NK-92 (cell line): ENCODE measurements around the gene CTBP2.

Source experiments
- DNase-seq: peaks from one replicate; lab custom pipeline; 2025; ENCODE audit not compliant: unreplicated experiment; lab: John Stamatoyannopoulos, UW

CTBP2 gene

GRCh38 chr10:124984376-124984775 is 176.0 kb downstream of the CTBP2 start:
- no peak for DNase-seq

- no peak for DNase-seq
Observed at GRCh38 chr10:124983321-124983720, 177.0 kb downstream of the CTBP2 start.

- no peak for DNase-seq
Observed at GRCh38 chr10:124978376-124978725, 182.0 kb downstream of the CTBP2 start.

DNA sequence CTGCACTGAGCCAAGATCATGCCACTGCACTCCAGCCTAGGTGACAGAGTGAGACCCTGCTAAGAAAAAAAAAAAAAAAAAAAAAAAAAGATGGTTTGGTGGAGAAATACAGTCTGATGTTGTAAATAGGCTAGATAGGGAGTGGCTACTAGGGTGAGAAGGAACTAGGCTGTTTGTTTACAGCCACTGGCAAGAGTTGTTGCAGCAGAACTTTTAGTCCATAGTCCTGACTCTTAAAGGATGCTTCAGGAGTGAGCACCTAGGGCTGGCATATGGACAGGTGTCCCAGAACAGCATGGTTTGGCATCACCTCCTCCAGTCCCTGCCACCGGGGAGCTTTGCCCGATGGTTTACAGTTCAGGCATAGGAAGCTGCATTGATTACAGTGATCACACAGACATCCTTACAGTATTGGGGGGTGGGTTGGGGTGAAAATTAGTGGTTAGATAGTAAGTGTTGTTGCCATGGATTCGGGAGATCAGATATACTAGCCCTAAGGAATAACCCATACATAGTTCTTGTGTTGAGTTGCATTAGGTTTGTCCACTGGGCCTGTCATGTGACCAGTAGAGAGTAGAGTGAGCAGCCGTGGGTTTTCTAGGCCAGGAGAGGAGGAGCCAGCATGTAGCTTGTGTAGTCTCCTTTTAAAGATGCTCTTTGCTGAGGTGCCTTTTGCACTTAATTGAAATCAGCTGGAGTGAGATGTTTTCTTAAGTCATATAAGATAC is 182.6 kb downstream of the CTBP2 start:
- DNase-seq, result no peak

- DNase-seq, result no peak
Observed at GRCh38 chr10:124977161-124977560, 183.2 kb downstream of the CTBP2 start.

- no peak for DNase-seq
Observed at GRCh38 chr10:124975977-124976514, 184.3 kb downstream of the CTBP2 start.

- no peak for DNase-seq
Observed at GRCh38 chr10:124974131-124974530, 186.2 kb downstream of the CTBP2 start.

DNA sequence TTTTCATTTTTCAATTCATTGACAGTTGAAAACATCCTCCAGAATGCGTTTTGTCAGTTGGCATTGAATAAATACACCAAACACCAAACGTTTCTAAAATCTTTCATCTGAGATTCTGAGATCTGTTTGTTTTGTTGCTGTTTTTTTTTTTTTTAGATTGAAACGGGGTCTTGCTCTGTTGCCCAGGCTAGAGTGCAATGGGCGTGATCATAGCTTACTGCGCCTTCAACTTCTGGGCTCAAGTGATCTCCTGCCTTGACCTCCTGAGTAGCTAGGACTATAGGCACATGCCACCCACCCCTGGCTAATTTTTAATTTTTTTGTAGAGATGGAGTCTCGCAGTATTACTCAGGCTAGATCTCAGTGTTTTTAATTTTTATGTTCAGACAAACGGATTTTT is 187.7 kb downstream of the CTBP2 start:
- no peak for DNase-seq

- DNase-seq, result no peak
Observed at GRCh38 chr10:124971276-124971675, 189.1 kb downstream of the CTBP2 start.

- no peak for DNase-seq
Observed at GRCh38 chr10:124967255-124967654, 193.1 kb downstream of the CTBP2 start.

DNA sequence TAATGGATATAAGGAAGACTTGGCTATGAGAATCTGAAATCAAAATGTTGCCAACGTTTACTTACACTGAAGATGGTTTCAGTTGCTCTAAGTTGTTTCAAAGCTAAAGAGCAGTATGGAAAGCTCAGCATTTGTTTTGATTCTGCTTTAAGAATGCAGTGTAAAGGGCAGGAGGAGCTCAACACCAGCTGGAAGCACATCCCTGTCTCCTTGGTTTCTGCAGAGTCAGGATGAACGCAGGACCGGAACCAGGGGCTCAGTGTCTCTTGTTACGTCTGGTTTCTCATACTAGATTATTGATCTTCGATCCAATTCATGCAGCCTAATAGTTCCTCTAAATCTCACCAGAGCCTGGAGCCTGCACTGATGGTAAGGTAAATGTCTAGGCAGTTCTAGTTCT is 194.4 kb downstream of the CTBP2 start:
- DNase-seq, result no peak

- no peak for DNase-seq
Observed at GRCh38 chr10:124963866-124964720, 196.3 kb downstream of the CTBP2 start.

- no peak for DNase-seq
Observed at GRCh38 chr10:124962421-124962820, 197.9 kb downstream of the CTBP2 start.

DNA sequence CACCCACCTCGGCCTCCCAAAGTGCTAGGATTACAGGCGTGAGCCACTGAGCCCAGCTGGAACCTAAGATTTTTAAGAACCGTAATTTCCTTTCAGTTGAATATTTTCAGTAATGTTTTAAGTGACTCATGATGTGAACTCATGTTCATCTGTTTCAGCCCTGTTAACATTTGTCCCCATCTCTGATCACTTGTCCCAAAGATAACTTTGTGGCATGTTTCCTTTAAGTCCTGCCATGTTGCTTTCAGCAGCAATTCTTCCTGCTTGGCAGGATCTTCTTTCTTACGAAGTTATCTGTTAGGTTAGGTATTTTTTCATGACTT is 199.2 kb downstream of the CTBP2 start:
- DNase-seq, result no peak

- DNase-seq, result no peak
Observed at GRCh38 chr10:124959564-124959963, 200.8 kb downstream of the CTBP2 start.

DNA sequence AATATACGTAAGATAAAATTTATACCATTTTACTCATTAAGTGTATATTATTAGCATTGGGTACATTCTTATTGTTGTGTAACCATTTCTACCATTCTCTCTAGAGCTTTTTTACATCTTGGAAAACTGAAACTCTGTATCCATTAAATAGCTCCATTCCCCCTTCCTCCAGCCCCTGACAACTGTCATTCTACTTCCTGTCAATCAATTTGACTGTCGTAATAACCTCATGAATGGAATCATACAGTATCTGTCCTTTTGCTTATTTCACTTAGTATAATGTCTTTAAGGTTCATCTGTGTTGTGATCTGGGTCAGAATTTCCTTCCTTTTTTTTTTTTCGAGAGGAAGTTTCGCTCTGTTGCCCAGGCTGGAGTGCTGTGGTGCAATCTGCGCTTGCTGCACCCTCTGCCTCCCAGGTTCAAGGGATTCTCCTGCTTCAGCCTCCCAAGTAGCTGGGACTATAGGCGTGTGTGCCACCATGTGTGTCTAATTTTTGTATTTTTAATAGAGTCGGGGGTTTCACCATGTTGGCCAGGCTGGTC is 202.9 kb downstream of the CTBP2 start:
- no peak for DNase-seq

- DNase-seq, result no peak
Observed at GRCh38 chr10:124956764-124957163, 203.6 kb downstream of the CTBP2 start.

DNA sequence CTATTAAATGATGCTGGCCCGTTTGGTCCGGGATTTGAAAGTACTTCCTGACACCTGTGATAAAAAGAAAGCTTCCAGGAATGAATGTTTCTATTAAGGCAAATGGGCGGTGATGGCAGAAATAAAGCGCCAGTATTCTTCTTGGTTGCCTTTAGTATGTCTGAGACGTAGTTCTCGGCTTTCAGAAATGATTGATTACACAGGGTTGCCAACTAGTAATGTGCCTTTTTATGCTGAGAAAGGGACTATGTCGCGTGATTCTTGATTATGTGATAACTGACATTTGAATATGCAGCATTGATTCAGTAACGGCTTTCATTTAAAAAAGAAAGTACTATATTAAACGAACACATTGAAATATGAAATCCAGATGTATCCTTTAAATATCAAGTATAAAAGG is 204.5 kb downstream of the CTBP2 start:
- no peak for DNase-seq

- DNase-seq, result no peak
Observed at GRCh38 chr10:124955243-124955642, 205.1 kb downstream of the CTBP2 start.

DNA sequence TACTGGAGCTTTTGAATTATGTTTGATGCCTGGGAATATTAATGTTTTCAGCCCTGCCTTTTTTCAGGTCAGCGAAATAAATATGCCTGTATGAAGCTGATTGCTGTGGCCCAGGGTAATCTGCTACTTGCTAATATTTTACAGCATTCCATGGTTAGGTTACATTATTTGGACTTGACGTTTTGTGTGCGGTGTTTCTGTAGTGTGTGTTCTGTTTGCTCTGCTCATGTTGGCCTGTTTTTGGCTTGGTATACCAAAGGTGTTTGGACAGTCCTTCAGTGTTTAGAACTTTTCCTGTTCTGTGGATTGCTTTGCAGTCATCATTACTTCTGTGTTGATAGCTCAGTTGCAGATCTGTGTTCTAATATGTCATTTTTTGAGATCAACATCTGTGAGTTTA is 206.9 kb downstream of the CTBP2 start:
- no peak for DNase-seq

DNA sequence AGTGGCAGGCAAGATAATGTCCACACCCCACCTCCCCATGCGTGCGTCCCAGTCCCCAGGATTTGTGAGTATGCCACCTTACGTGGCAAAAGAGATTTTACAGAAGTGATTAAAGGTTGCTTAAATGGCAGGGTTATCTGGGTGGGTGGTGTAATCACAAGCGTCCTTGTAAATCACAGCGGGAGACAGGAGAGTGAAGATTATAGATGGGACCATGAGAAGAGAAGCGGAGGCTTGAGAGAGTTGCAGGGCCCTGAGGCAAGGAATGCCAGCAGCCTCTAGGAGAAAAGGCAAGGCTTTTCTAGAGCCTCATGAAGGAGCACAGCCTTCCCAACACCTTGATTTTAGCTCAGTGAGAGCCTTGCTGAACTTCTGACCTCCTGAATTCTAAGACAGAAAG is 208.2 kb downstream of the CTBP2 start:
- DNase-seq, result no peak

DNA sequence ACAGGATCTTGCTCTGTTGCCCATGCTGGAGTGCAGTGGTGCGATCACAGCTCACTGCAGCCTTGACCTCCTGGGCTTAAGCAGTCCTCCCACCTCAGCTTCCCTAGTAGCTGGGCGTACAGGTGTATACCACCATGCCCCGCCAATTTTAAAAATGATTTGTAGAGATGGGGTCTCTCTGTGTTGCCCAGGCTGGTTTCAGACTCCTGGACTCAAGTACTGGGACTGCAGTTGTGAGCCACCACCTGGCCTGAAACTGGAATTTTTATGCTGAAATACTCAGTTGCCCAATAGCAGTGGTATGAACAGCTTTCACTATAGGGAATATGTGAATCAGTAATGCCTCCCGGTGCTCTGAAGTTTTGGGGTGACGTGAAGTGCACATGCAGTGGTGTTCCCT is 210.8 kb downstream of the CTBP2 start:
- no peak for DNase-seq
